NT2/D1 (cell line): Measurements from ENCODE around the gene ROR2.

Source experiments
- DNase-seq: peaks from one replicate; pipeline ENCODE4 v3.0.0-alpha.2; 2011; ENCODE audit warnings: low read depth, low spot score
- H3K27me3 ChIP-seq: 2 replicates; pipeline ENCODE4 v1.6.0; 2011; ENCODE audit warnings: mild to moderate bottlenecking; ENCODE audit not compliant: insufficient read length, insufficient read depth
- H3K36me3 ChIP-seq: 2 replicates; pipeline ENCODE4 v1.6.1; 2011; ENCODE audit warnings: mild to moderate bottlenecking, low read length, mixed read lengths; ENCODE audit not compliant: insufficient read depth, insufficient read length
- H3K4me1 ChIP-seq: 2 replicates; pipeline ENCODE4 v1.5.1; 2011; ENCODE audit not compliant: insufficient read depth, insufficient read length
- H3K4me3 ChIP-seq: 2 replicates; pipeline ENCODE4 v1.5.1; 2011; ENCODE audit warnings: low read depth; ENCODE audit not compliant: insufficient read length
- H3K9ac ChIP-seq: 2 replicates; pipeline ENCODE4 v1.6.0; 2011; ENCODE audit warnings: low read depth; ENCODE audit not compliant: insufficient read length
- H3K9me3 ChIP-seq: 2 replicates; pipeline ENCODE4 v1.5.1; 2011; ENCODE audit warnings: mild to moderate bottlenecking, low read length; ENCODE audit not compliant: insufficient read depth
- SUZ12 ChIP-seq: IDR thresholded peaks from 2 replicates; pipeline ENCODE4 v1.6.1; 2011; ENCODE audit not compliant: insufficient read length, insufficient read depth; ENCODE audit errors: extremely low read depth
- YY1 ChIP-seq: IDR thresholded peaks from 2 replicates; pipeline ENCODE4 v1.6.1; 2011; ENCODE audit not compliant: insufficient read length, insufficient read depth
- ZNF274 ChIP-seq: IDR thresholded peaks from 2 replicates; pipeline ENCODE4 v1.6.1; 2011; ENCODE audit warnings: mild to moderate bottlenecking, low read depth, low read length

ROR2 gene

DNA sequence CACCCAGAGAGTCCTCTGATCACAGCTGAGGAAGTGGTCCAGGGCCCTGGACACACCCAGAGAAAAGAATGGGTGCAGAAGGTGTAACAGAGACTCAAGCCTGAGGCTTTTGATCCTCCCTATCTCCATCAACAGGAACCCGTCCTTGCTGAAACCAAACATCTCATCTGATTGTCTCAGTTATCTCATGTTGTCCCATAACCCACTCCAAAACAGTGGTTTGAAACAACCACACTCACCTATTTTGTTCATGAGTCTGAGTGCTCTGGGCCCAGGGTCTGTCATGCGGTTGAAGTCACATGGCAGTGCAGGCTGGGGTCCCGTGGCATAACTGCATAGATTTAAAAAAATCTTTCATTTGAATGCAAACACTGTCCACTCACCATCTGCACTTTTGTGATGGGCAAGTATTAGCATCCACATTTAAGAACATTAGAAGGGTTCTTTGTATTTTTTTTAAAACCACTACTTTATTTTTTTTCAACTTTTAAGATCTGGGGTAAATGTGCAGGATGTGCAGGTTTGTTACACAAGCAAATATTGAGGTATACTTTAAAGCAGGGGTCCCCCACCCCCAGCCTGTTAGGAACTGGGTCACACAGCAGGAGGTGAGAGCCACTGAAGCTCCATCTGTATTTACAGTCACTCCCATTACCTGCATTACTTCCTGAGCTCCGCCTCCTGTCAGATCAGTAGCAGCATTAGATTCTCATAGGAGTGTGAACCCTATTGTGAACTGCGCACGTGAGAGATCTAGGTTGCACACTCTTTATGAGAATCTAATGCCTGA lies 255.8 kb downstream of the ROR2 start:
- no peaks in the 10 kb centered on the region for H3K9me3 ChIP-seq
- peaks cover 7% of the 10 kb centered on the region for H3K4me1 ChIP-seq
- TF ChIP-seq SUZ12 (no peak), YY1 (no peak), ZNF274 (no peak)
- H3K36me3 ChIP-seq, result no peaks in the 10 kb centered on the region
- no peaks in the 10 kb centered on the region for H3K27me3 ChIP-seq
- H3K4me3 ChIP-seq, result no peak overlapping the region
- H3K9ac ChIP-seq, result no peak overlapping the region
- no peak for DNase-seq

DNA sequence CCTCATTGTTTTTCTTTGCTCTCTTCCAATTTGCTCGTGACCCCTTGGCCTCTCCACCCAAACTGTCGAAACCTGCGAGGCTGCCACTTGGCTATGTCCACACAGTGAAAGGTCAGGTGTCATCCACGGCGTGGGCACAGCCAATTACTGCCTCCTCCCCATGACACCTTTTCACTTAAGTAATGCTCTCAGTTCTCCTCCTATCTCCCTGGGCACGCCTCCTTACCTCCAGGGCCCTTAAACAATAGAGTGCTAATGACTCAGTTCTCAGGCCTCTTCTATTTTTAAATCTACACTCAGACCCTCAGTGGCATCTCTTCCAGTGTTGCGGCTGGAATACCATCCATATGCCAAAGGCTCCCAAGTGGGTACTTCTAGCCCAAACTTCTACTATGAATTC lies 256.8 kb downstream of the ROR2 start:
- H3K9ac ChIP-seq, result no peak overlapping the region
- H3K4me1 ChIP-seq, result peaks cover 7% of the 10 kb centered on the region
- H3K36me3 ChIP-seq, result no peaks in the 10 kb centered on the region
- H3K4me3 ChIP-seq, result no peak overlapping the region
- H3K27me3 ChIP-seq, result no peaks in the 10 kb centered on the region
- peak; percentile 30 for DNase-seq
- no peaks in the 10 kb centered on the region for H3K9me3 ChIP-seq
- no peak for TF ChIP-seq ZNF274
- no peak for TF ChIP-seq SUZ12
- no peak for TF ChIP-seq YY1

DNA sequence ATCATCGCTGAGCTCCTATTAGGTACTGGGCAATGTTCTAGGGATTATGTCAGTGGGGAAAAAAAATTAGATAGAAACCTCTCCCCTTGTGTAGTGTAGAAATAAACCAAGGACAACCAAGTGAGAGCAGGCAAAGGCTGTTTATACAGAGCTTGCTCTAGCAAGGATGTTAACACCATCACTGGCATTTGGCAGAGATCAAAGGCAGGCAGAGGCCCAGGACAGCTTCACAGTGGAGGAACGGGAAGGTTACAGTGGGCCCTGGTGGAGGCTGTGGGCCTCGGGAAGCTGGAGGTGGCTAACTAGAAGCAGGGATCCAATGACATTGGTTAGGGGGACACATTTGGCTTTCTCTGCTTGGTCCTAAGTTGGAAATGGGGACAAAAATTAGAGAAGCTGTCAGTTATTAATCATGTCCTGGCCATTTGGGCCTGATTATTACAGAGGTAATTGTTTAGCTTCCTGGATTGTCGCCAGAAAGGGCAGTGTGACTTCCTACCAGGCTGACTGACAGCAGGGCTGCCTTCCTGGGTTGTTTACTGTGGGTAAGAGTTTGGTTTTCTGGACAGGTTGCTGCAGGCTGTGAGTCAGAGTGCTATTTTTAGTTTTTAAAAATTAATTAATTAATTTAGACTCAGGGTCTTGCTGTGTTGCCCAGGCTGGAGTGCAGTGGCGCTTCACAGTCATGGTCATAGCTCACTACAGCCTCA lies 259.3 kb downstream of the ROR2 start:
- Histone ChIP-seq H3K9me3 (no peaks in the 10 kb centered on the region), H3K27me3 (no peaks in the 10 kb centered on the region), H3K4me1 (peaks cover 7% of the 10 kb centered on the region), H3K4me3 (no peak overlapping the region), H3K36me3 (no peaks in the 10 kb centered on the region), H3K9ac (no peak overlapping the region)
- no peak for DNase-seq
- TF ChIP-seq YY1 (no peak), SUZ12 (no peak), ZNF274 (no peak)

DNA sequence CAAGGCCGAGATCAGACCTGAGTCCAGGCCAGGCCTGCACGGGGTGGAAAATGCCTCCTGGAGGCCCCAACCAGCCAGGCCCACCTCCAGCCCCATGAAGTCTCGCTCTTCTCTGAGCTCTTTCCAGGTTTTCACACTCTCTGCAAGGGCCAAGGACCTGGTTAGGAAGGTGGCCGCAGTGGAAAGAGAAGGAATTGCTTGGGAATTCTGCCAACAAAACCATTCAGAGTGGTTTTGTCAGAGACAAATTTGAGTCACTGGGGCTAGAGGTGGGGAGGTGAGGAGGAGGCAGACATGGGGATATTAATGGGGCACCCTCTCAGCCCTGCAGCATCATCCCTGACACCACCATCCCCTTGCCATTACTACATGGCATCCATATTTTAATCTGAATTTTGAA lies 261.0 kb downstream of the ROR2 start:
- DNase-seq, result no peak
- Histone ChIP-seq H3K4me3 (no peak overlapping the region), H3K9me3 (no peaks in the 10 kb centered on the region), H3K27me3 (no peaks in the 10 kb centered on the region), H3K36me3 (no peaks in the 10 kb centered on the region), H3K4me1 (peaks cover 6% of the 10 kb centered on the region), H3K9ac (no peak overlapping the region)
- no peak for TF ChIP-seq YY1
- TF ChIP-seq ZNF274, result no peak
- TF ChIP-seq SUZ12, result no peak

DNA sequence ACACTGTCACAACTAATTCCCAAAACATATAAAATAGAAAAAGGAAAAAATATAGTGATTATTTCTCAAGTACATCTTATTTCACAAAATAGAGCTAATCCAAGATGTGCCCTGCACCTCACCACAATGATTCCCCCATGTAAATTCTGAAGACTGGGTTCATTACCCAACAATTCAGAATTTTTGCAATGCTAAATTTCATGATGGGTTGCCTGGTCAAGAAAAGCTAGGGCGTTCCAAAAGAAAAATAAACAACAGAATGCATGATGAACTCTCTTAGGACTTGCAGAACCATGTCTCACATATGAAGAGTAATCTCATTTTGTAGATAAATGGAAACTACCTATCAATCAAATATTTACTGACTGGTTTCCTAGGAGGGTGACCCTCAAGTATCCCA lies 266.8 kb downstream of the ROR2 start:
- DNase-seq, result no peak

DNA sequence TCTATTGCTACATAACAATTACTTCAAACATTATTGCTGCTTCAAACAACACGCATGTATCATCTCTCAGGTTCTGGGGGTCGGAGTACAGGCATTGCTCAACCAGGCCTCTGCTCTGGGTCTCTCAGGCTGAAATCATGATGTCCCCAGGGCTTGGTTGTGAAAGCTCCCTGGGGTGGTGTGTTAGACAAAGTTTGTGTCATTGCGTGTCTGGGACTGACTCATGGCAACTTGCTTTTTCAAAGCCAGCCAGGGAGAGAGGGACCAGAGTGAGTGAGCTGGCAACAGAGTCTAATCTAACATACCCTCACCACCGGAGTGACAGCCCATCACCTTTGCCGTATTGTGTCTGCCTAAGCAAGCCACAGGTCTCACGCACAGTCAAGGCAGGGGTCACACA lies 267.2 kb downstream of the ROR2 start:
- Histone ChIP-seq H3K9me3 (no peaks in the 10 kb centered on the region), H3K9ac (no peak overlapping the region), H3K4me1 (no peaks in the 10 kb centered on the region), H3K27me3 (no peaks in the 10 kb centered on the region), H3K36me3 (no peaks in the 10 kb centered on the region), H3K4me3 (no peak overlapping the region)
- no peak for DNase-seq
- TF ChIP-seq ZNF274 (no peak), YY1 (no peak), SUZ12 (no peak)

More for the DNA sequence above, 266.8 kb downstream of the ROR2 start:
- no peak overlapping the region for H3K4me3 ChIP-seq
- TF ChIP-seq SUZ12 (no peak), YY1 (no peak), ZNF274 (no peak)
- H3K9me3 ChIP-seq, result no peaks in the 10 kb centered on the region
- no peak overlapping the region for H3K9ac ChIP-seq
- no peaks in the 10 kb centered on the region for H3K4me1 ChIP-seq
- H3K36me3 ChIP-seq, result no peaks in the 10 kb centered on the region
- H3K27me3 ChIP-seq, result no peaks in the 10 kb centered on the region

DNA sequence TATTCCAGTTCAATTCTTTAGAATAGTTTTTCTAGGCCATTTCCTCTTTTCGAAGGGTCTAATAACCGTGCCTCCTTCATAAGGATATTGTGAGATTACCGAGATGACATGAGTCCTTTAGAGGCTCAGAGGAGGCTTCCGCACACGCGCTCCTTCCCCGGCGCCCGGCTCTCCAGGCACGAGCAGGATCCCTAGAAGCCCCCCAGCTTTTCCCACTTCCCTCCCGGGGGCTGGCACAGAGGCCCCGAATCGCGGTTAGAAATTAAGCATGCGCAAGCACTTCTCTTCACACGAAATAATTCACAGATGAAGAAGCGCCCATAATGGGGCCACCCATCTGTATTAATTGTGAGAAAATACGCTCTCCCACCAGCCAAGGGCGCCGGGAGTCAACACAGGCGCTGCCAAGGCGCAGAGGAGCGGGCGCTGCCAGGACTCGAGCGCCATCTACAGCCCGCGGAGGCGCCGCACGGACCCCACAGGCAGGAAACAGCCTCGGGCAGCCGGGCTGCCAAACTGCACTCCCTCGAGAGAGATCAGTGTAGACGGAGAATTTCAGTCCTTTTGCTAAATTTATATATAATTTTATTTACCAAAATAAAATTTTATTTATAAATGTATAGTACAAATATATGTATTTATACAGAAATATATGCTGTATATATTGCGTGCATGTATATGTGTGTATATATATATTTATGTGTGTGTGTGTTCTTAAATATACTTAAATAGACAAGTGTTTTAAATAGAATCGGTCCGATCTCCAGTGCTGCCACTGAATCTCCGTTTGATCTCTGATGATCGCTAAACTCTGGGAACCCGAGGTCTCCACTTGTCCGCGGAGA lies 268.3 kb downstream of the ROR2 start:
- H3K4me1 ChIP-seq, result no peaks in the 10 kb centered on the region
- peak; percentile 70 for DNase-seq
- H3K27me3 ChIP-seq, result no peaks in the 10 kb centered on the region
- H3K9ac ChIP-seq, result no peak overlapping the region
- no peaks in the 10 kb centered on the region for H3K9me3 ChIP-seq
- no peak for TF ChIP-seq ZNF274
- TF ChIP-seq SUZ12, result no peak
- TF ChIP-seq YY1, result no peak
- H3K36me3 ChIP-seq, result no peaks in the 10 kb centered on the region
- no peak overlapping the region for H3K4me3 ChIP-seq
